ENCODE results near the gene PCNX2.
A peak's percentile ranks its signal among the peaks of the same experiment; 100 is the strongest.

Gene PCNX2

GRCh38 chr1:233313434-233314155 lies 18.1 kb upstream of the PCNX2 start:
- TF ChIP-seq ARNTL (CRISPR knock-in tag; IDR thresholded peaks at IDR 0.05; ENCODE audit: borderline replicate concordance, low read depth) (no peak), TOX (CRISPR knock-in tag; IDR thresholded peaks at IDR 0.05; ENCODE audit: borderline replicate concordance) (no peak), ZFP30 (CRISPR knock-in tag; IDR thresholded peaks at IDR 0.05) (no peak), ESRRG (CRISPR knock-in tag; IDR thresholded peaks at IDR 0.05) (no peak), PATZ1 (CRISPR knock-in tag; IDR thresholded peaks at IDR 0.05; ENCODE audit: borderline replicate concordance) (no peak), OSR1 (CRISPR knock-in tag; IDR thresholded peaks at IDR 0.05) (no peak), CSDC2 (CRISPR knock-in tag; IDR thresholded peaks at IDR 0.05) (no peak), ZFP3 (CRISPR knock-in tag; IDR thresholded peaks at IDR 0.05) (no peak)
- TF ChIP-seq, protein P1, sequence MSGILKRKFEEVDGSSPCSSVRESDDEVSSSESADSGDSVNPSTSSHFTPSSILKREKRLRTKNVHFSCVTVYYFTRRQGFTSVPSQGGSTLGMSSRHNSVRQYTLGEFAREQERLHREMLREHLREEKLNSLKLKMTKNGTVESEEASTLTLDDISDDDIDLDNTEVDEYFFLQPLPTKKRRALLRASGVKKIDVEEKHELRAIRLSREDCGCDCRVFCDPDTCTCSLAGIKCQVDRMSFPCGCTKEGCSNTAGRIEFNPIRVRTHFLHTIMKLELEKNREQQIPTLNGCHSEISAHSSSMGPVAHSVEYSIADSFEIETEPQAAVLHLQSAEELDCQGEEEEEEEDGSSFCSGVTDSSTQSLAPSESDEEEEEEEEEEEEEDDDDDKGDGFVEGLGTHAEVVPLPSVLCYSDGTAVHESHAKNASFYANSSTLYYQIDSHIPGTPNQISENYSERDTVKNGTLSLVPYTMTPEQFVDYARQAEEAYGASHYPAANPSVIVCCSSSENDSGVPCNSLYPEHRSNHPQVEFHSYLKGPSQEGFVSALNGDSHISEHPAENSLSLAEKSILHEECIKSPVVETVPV (CRISPR knock-in tag; IDR thresholded peaks at IDR 0.05) = no peak
- no peak for ATAC-seq

DNA sequence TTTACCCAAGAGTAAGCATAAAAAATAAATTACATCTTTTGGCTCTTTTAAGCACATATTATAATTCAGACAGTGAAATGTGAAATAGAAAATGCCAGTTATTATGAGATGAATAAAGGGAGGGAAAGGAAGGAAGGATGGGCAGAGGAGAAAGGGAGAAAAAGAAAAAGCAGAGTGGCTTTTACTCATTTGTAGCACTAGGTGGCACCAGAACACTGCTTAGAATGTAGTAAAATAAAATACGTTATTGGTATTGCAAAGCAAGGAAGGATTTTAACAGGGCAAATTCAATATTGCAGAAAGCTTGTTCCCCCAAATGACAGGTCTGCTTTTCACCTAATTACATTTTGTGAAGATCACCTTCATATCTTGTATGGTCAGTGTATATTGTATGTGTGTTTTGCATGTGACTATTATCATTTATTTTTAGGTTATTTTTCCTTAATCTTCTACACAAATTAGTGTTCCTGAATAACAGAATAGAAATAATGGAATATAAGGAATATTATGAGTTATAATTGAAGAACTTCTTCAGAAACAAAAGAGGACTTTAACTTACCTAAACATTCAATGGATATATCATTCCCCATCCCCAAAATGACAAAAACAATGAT lies 9.1 kb upstream of the PCNX2 start:
- peak; percentile 83 for ATAC-seq

GRCh38 chr1:233300326-233300725 lies 4.8 kb upstream of the PCNX2 start:
- ATAC-seq = no peak
- no peak for TF ChIP-seq ZNF70 (CRISPR knock-in tag; IDR thresholded peaks at IDR 0.05)
- no peak for TF ChIP-seq ISL1 (CRISPR knock-in tag; IDR thresholded peaks at IDR 0.05)
- TF ChIP-seq ZC3H10 (CRISPR knock-in tag; IDR thresholded peaks at IDR 0.05) = no peak
- TF ChIP-seq RARB (CRISPR knock-in tag; IDR thresholded peaks at IDR 0.05) = no peak
- no peak for TF ChIP-seq CSDC2 (CRISPR knock-in tag; IDR thresholded peaks at IDR 0.05)
- TF ChIP-seq, protein P2, sequence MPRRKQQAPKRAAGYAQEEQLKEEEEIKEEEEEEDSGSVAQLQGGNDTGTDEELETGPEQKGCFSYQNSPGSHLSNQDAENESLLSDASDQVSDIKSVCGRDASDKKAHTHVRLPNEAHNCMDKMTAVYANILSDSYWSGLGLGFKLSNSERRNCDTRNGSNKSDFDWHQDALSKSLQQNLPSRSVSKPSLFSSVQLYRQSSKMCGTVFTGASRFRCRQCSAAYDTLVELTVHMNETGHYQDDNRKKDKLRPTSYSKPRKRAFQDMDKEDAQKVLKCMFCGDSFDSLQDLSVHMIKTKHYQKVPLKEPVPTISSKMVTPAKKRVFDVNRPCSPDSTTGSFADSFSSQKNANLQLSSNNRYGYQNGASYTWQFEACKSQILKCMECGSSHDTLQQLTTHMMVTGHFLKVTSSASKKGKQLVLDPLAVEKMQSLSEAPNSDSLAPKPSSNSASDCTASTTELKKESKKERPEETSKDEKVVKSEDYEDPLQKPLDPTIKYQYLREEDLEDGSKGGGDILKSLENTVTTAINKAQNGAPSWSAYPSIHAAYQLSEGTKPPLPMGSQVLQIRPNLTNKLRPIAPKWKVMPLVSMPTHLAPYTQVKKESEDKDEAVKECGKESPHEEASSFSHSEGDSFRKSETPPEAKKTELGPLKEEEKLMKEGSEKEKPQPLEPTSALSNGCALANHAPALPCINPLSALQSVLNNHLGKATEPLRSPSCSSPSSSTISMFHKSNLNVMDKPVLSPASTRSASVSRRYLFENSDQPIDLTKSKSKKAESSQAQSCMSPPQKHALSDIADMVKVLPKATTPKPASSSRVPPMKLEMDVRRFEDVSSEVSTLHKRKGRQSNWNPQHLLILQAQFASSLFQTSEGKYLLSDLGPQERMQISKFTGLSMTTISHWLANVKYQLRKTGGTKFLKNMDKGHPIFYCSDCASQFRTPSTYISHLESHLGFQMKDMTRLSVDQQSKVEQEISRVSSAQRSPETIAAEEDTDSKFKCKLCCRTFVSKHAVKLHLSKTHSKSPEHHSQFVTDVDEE (CRISPR knock-in tag; IDR thresholded peaks at IDR 0.05) = no peak
- TF ChIP-seq GLIS3 (CRISPR knock-in tag; IDR thresholded peaks at IDR 0.05) = no peak
- TF ChIP-seq, protein P3, sequence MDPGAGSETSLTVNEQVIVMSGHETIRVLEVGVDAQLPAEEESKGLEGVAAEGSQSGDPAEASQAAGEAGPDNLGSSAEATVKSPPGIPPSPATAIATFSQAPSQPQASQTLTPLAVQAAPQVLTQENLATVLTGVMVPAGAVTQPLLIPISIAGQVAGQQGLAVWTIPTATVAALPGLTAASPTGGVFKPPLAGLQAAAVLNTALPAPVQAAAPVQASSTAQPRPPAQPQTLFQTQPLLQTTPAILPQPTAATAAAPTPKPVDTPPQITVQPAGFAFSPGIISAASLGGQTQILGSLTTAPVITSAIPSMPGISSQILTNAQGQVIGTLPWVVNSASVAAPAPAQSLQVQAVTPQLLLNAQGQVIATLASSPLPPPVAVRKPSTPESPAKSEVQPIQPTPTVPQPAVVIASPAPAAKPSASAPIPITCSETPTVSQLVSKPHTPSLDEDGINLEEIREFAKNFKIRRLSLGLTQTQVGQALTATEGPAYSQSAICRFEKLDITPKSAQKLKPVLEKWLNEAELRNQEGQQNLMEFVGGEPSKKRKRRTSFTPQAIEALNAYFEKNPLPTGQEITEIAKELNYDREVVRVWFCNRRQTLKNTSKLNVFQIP (CRISPR knock-in tag; IDR thresholded peaks at IDR 0.05; ENCODE audit: borderline replicate concordance, low read depth) = no peak

More for the DNA sequence above, 9.1 kb upstream of the PCNX2 start:
- no peak for TF ChIP-seq CREB5 (CRISPR knock-in tag; IDR thresholded peaks at IDR 0.05; ENCODE audit: low read depth)
- no peak for TF ChIP-seq TCF4 (CRISPR knock-in tag; IDR thresholded peaks at IDR 0.05; ENCODE audit: borderline replicate concordance)
- no peak for TF ChIP-seq ZNF8 (CRISPR knock-in tag; IDR thresholded peaks at IDR 0.05)
- TF ChIP-seq PATZ1 (CRISPR knock-in tag; IDR thresholded peaks at IDR 0.05; ENCODE audit: borderline replicate concordance) = no peak
- no peak for TF ChIP-seq ZC3H10 (CRISPR knock-in tag; IDR thresholded peaks at IDR 0.05)
- no peak for TF ChIP-seq SNAI2 (CRISPR knock-in tag; IDR thresholded peaks at IDR 0.05)
- no peak for TF ChIP-seq PPARA (CRISPR knock-in tag; IDR thresholded peaks at IDR 0.05; ENCODE audit: borderline replicate concordance)
- TF ChIP-seq BACH2 (CRISPR knock-in tag; IDR thresholded peaks at IDR 0.05; ENCODE audit: borderline replicate concordance) = no peak
- TF ChIP-seq RARB (CRISPR knock-in tag; IDR thresholded peaks at IDR 0.05) = no peak
- TF ChIP-seq, protein P1 (CRISPR knock-in tag; IDR thresholded peaks at IDR 0.05) = no peak
- TF ChIP-seq ARNTL (CRISPR knock-in tag; IDR thresholded peaks at IDR 0.05; ENCODE audit: borderline replicate concordance, low read depth) = no peak
- no peak for TF ChIP-seq ZFP3 (CRISPR knock-in tag; IDR thresholded peaks at IDR 0.05)
